Nephron (organoid): Measurements from ENCODE around the gene RYR3.

Source experiments
- H3K27ac Mint-ChIP-seq, 3 experiments: 2 replicates each; pipeline ENCODE4 v1.8.0; 2020; ENCODE audit warnings: mixed read lengths in 3 of 3, mild to moderate bottlenecking in 2 of 3, moderate library complexity in 1 of 3
- H3K27me3 Mint-ChIP-seq: 2 replicates; pipeline ENCODE4 v1.8.0; 2021; ENCODE audit warnings: low read depth, mild to moderate bottlenecking, moderate library complexity, mixed read lengths
- H3K36me3 Mint-ChIP-seq: 2 replicates; pipeline ENCODE4 v1.8.0; 2020; ENCODE audit warnings: low read depth, mixed read lengths
- H3K4me1 Mint-ChIP-seq: 2 replicates; pipeline ENCODE4 v1.8.0; 2020; ENCODE audit warnings: mixed read lengths
- H3K4me3 Mint-ChIP-seq, 3 experiments: 2 replicates each; pipeline ENCODE4 v1.8.0; 2020; ENCODE audit warnings: mild to moderate bottlenecking in 3 of 3, mixed read lengths in 3 of 3, moderate library complexity in 2 of 3
- H3K9me3 Mint-ChIP-seq: 2 replicates; pipeline ENCODE4 v1.8.0; 2020; ENCODE audit warnings: mixed read lengths
- TF ChIP-seq, protein P1 (sequence below), 3 experiments: fragments of 200-600 bp; sonication (generic); IDR thresholded peaks; one replicate each; pipeline ENCODE4 v1.5.0; 2021; ENCODE audit warnings: antibody characterized with exemption in 3 of 3; ENCODE audit not compliant: unreplicated experiment in 3 of 3

The RYR3 gene

DNA sequence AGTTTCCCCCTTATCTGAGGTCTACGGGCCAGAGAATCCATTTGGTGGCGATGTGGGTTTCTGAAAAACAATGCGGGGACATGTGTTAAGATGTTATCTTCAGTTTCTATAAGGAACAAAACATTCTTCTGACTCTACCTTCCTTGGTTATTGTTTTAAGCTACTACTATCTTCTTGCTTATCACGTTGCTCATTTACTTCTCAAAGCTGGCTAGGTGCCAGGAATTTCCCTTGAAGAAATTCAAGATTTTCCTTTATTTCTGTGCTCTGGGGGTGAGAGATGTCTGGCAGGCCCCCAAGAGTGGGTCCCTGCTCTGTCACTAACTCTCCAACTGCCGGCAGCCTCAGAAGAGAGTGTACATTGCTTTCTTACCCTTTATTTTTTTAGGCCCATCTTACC, 119.8 kb downstream of the RYR3 start:
- Mint-ChIP-seq H3K27me3 (no peaks in the 10 kb centered on the region), H3K9me3 (peaks cover 3% of the 10 kb centered on the region), H3K4me1 (no peaks in the 10 kb centered on the region), H3K27ac (no peak overlapping the region), H3K36me3 (no peaks in the 10 kb centered on the region), H3K4me3 (no peak overlapping the region)
- TF ChIP-seq, protein P1, sequence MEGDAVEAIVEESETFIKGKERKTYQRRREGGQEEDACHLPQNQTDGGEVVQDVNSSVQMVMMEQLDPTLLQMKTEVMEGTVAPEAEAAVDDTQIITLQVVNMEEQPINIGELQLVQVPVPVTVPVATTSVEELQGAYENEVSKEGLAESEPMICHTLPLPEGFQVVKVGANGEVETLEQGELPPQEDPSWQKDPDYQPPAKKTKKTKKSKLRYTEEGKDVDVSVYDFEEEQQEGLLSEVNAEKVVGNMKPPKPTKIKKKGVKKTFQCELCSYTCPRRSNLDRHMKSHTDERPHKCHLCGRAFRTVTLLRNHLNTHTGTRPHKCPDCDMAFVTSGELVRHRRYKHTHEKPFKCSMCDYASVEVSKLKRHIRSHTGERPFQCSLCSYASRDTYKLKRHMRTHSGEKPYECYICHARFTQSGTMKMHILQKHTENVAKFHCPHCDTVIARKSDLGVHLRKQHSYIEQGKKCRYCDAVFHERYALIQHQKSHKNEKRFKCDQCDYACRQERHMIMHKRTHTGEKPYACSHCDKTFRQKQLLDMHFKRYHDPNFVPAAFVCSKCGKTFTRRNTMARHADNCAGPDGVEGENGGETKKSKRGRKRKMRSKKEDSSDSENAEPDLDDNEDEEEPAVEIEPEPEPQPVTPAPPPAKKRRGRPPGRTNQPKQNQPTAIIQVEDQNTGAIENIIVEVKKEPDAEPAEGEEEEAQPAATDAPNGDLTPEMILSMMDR (IDR thresholded peaks at IDR 0.05; ENCODE audit: unreplicated experiment in 3 of 3) = no peak

DNA sequence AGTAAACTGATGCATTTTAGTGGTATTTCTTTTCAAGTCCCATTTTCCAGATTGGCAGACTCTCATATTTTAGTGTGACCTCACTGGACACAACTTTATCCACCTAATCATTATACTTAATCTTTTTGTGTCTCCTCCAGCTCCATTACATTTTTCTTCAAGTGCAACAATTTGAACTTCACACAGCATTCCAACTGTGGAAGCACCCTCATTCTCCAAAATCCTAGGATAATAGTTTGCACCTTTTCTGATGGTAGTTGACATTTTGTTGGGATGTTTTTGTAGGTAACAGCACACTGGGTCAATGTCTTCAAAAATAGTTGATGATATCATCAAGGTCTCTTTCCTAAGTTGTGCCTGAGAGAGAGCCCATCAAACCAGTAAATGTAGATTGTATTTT, 123.1 kb downstream of the RYR3 start:
- H3K4me1 Mint-ChIP-seq = no peaks in the 10 kb centered on the region
- H3K27ac Mint-ChIP-seq = no peak overlapping the region
- TF ChIP-seq, protein P1 (IDR thresholded peaks at IDR 0.05; ENCODE audit: unreplicated experiment in 3 of 3) = no peak
- H3K36me3 Mint-ChIP-seq = no peaks in the 10 kb centered on the region
- H3K4me3 Mint-ChIP-seq = no peak overlapping the region
- H3K27me3 Mint-ChIP-seq = no peaks in the 10 kb centered on the region
- peaks cover 3% of the 10 kb centered on the region for H3K9me3 Mint-ChIP-seq

DNA sequence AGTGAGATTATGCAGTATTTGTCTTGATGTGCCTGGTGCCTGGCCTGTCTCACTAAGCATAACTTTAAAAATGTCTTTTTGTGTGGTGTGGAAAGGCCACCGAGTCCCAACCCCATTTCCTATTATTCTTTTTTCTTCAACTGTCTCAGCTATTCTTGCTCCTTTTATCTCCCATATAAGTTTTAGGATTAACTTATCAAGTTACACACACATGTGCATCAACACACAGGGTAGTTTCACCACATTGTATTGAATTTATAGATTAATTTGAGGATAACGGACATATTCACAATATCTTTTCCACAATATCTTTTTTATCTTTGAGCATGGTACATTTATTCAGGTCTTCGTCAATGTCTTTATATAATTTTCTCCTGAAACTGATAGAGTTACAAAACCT, 127.6 kb downstream of the RYR3 start:
- no peak overlapping the region for H3K4me3 Mint-ChIP-seq
- H3K36me3 Mint-ChIP-seq = no peaks in the 10 kb centered on the region
- TF ChIP-seq, protein P1 (IDR thresholded peaks at IDR 0.05; ENCODE audit: unreplicated experiment in 3 of 3) = no peak
- H3K9me3 Mint-ChIP-seq = peaks cover 3% of the 10 kb centered on the region
- H3K4me1 Mint-ChIP-seq = no peaks in the 10 kb centered on the region
- H3K27ac Mint-ChIP-seq = no peak overlapping the region
- H3K27me3 Mint-ChIP-seq = no peaks in the 10 kb centered on the region

DNA sequence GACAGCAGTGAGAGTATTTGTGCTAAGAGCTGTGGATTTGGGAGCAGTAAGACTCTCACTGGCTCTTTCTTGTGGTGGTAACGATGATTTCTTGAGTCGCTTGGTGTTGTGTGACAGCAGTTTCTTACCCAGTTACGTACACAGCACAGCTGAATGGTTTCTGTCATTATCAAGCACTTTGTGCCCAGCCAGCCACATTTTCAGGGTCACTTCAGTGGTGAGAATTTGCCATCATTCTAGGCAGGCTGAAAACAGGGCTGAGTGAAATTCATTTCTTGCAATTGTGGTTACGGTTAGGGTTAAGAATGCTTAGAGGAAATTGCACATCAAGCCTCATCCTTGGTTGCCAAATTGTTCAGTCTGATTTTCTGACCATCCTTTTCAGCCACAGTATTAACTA, 130.1 kb downstream of the RYR3 start:
- Mint-ChIP-seq H3K9me3 (no peaks in the 10 kb centered on the region), H3K36me3 (no peaks in the 10 kb centered on the region), H3K4me3 (no peak overlapping the region), H3K4me1 (no peaks in the 10 kb centered on the region), H3K27me3 (peaks cover 4% of the 10 kb centered on the region), H3K27ac (no peak overlapping the region)
- TF ChIP-seq, protein P1 (IDR thresholded peaks at IDR 0.05; ENCODE audit: unreplicated experiment in 3 of 3) = no peak

DNA sequence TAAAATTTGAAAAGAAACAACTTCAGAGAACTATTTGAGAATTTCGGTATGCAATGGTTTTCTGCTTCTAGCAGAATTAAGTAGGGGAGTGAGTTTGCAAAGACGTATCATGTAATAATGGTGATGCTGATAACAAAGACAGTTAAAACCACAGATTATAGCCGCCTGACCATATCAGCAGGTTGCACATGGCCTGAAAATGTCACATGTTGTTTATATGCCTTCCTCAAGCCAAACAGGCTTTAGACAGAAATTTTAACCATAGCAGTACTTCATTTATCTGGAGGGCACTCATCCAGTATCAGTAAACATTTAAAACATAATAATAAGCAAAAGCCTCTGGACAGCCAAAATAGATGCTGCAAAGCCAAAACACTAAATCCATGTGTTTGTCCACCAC, 131.7 kb downstream of the RYR3 start:
- H3K27ac Mint-ChIP-seq = no peak overlapping the region
- H3K27me3 Mint-ChIP-seq = peaks cover 4% of the 10 kb centered on the region
- H3K4me3 Mint-ChIP-seq = no peak overlapping the region
- H3K36me3 Mint-ChIP-seq = no peaks in the 10 kb centered on the region
- no peaks in the 10 kb centered on the region for H3K4me1 Mint-ChIP-seq
- TF ChIP-seq, protein P1 (IDR thresholded peaks at IDR 0.05; ENCODE audit: unreplicated experiment in 3 of 3) = no peak
- no peaks in the 10 kb centered on the region for H3K9me3 Mint-ChIP-seq

DNA sequence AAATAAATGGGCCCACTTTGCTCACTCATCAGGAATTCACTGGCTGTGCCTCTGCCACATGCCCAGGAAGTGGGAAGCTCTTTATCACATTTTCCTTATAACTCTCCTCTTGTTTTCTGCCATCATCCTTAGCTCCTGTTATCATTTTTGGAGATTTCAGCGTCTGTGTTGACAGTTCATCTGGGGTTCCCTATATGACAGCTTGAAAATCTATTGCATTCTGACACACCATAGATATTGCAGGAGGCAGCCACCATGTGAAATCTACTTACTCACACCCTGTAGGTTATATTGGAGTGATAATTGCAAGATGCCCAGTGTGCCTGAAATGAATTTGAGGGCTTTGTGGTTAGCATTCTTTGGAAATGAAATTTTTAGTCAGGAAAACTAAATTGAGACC, 132.9 kb downstream of the RYR3 start:
- no peak overlapping the region for H3K27ac Mint-ChIP-seq
- H3K27me3 Mint-ChIP-seq = peaks cover 4% of the 10 kb centered on the region
- TF ChIP-seq, protein P1 (IDR thresholded peaks at IDR 0.05; ENCODE audit: unreplicated experiment in 3 of 3) = no peak
- no peaks in the 10 kb centered on the region for H3K36me3 Mint-ChIP-seq
- H3K4me1 Mint-ChIP-seq = peaks cover 9% of the 10 kb centered on the region
- H3K9me3 Mint-ChIP-seq = no peaks in the 10 kb centered on the region
- no peak overlapping the region for H3K4me3 Mint-ChIP-seq
